Naive thymus-derived CD8-positive, alpha-beta T cell (primary cell): ENCODE measurements around the gene RBFOX2. TPM values are rescaled to one million over a fixed set of nuclear protein-coding genes. Genes with fewer than 3 reads are reported as not detected.
"Not testable (repeated sequence)": the region's sequence is repeated elsewhere in the genome, so short reads cannot be mapped to it uniquely, and the experiment has no call there.

Experiments
- ATAC-seq, 2 donors: fragments of 150-1000 bp; cut with Tn5 transposase in 1 of 2; sonication (Bioruptor Pico), chemical (Tn5 transposase) in 1 of 2; 1 replicate in 1 of 2; 2 replicates in 1 of 2; pipeline ENCODE4 v1.10.0; 2021; ENCODE audit warnings: mild to moderate bottlenecking in 2 of 2, moderate library complexity in 2 of 2
- POLR2A ChIA-PET: fragments of 350-600 bp; sonication (Branson Sonifier 250); formaldehyde crosslinking; loops from one replicate; lab custom pipeline; 2021; ENCODE audit warnings: antibody characterized with exemption; lab: Charles Lee
- DNase-seq, 10 donors: peaks; one replicate each; pipeline versions ENCODE4 v3.0.0 to v3.0.0-alpha.2; 2020 to 2022
- H3K27ac Mint-ChIP-seq, 10 donors: one replicate each; pipeline ENCODE4 v1.8.0; 2020 to 2022; ENCODE audit warnings: mild to moderate bottlenecking in 10 of 10, mixed read lengths in 10 of 10, moderate library complexity in 4 of 10, inconsistent platforms in 1 of 10
- H3K27me3 Mint-ChIP-seq, 5 donors: one replicate each; pipeline ENCODE4 v1.8.0; 2021 to 2022; ENCODE audit warnings: mixed read lengths in 5 of 5
- H3K36me3 Mint-ChIP-seq, 3 donors: one replicate each; pipeline ENCODE4 v1.8.0; 2020 to 2022; ENCODE audit warnings: mixed read lengths in 3 of 3, mild to moderate bottlenecking in 2 of 3, inconsistent platforms in 1 of 3
- H3K4me1 Mint-ChIP-seq, 4 donors: one replicate each; pipeline ENCODE4 v1.8.0; 2021 to 2022; ENCODE audit warnings: mixed read lengths in 4 of 4
- H3K4me3 Mint-ChIP-seq, 10 donors: one replicate each; pipeline ENCODE4 v1.8.0; 2020 to 2022; ENCODE audit warnings: mild to moderate bottlenecking in 10 of 10, mixed read lengths in 10 of 10, moderate library complexity in 6 of 10, inconsistent platforms in 1 of 10
- H3K9me3 Mint-ChIP-seq, 9 donors: one replicate each; pipeline ENCODE4 v1.8.0; 2020 to 2022; ENCODE audit warnings: mixed read lengths in 9 of 9, mild to moderate bottlenecking in 3 of 9, inconsistent platforms in 1 of 9, moderate library complexity in 1 of 9
- polyA plus RNA-seq, 3 donors: library from polyadenylated mRNA; unstranded; fragments of 300-500 nt; fragmentation: Illumina TruSeq; gene quantifications; one replicate each; pipeline ENCODE4 v1.2.3, GENCODE V29; 2021
- total RNA-seq, 8 experiments: library from RNA in 2 of 8; stranded (reverse) in 2 of 8; gene quantifications; one replicate each; pipeline ENCODE4 v1.2.3 and lab custom pipeline; 2021 to 2026

The RBFOX2 gene
- total and polyA plus RNA-seq, 5 experiments from 2014 or later = 0.15 to 1.7 (median 0.84) TPM; not detected in 1

- POLR2A ChIA-PET = no interaction called here
- Mint-ChIP-seq H3K4me3 (no peak overlapping the region), H3K27ac (no peak overlapping the region), H3K9me3 (no peaks in the 10 kb centered on the region), H3K27me3 (peaks cover 8 to 37% (median 31%) of the 10 kb centered on the region in 5 donors), H3K36me3 (no peaks in the 10 kb centered on the region), H3K4me1 (no peaks in the 10 kb centered on the region)
- DNase-seq (no peak), ATAC-seq (no peak)
These were observed 7.6 kb upstream of the RBFOX2 start for GRCh38 chr22:36036167-36036624.

DNA sequence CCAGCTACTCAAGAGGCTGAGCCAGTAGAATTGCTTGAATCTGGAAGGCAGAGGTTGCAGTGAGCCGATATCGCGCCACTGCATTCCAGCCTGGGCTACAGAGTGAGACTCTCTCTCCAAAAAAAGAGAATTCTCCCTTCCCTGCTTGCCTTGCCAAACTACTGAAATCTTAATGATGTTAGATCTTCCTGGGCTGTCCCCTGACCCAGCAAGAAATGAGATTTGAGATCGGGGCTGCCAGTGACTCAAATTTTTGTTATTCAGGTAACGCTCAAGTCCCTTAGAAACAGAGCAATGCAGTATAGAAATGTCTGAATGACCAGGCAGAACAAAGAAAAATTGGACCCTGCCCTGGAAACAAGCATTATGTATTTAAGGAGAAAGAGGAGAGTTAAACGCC, 4.0 kb upstream of the RBFOX2 start:
- Mint-ChIP-seq H3K27ac (no peak overlapping the region), H3K4me1 (peaks cover 7 to 15% (median 11%) of the 10 kb centered on the region in 4 donors), H3K4me3 (no peak overlapping the region), H3K9me3 (no peaks in the 10 kb centered on the region), H3K27me3 (peaks cover 4 to 25% (median 15%) of the 10 kb centered on the region in 5 donors), H3K36me3 (no peaks in the 10 kb centered on the region)
- DNase-seq (no peak), ATAC-seq (no peak)
- POLR2A ChIA-PET = no interaction called here

GRCh38 chr22:36029406-36029755, 757 bp upstream of the RBFOX2 start:
- ATAC-seq = no peak
- H3K27ac Mint-ChIP-seq = peak overlapping the region in 7 of 10 donors; percentile 25 to 89 (median 73)
- H3K9me3 Mint-ChIP-seq = no peaks in the 10 kb centered on the region
- H3K4me1 Mint-ChIP-seq = peaks cover 10 to 21% (median 20%) of the 10 kb centered on the region in 4 donors
- no peaks in the 10 kb centered on the region for H3K36me3 Mint-ChIP-seq
- DNase-seq = no peak
- POLR2A ChIA-PET = interaction anchor here (0.7 kb wide), 1 partner anchor 42 kb away, joined by 5 read pairs; no protein-coding TSS in a partner anchor
- peak overlapping the region; percentile 75 to 94 (median 86) for H3K4me3 Mint-ChIP-seq
- peaks cover 0 to 17% (median 0%) of the 10 kb centered on the region in 5 donors for H3K27me3 Mint-ChIP-seq

DNA sequence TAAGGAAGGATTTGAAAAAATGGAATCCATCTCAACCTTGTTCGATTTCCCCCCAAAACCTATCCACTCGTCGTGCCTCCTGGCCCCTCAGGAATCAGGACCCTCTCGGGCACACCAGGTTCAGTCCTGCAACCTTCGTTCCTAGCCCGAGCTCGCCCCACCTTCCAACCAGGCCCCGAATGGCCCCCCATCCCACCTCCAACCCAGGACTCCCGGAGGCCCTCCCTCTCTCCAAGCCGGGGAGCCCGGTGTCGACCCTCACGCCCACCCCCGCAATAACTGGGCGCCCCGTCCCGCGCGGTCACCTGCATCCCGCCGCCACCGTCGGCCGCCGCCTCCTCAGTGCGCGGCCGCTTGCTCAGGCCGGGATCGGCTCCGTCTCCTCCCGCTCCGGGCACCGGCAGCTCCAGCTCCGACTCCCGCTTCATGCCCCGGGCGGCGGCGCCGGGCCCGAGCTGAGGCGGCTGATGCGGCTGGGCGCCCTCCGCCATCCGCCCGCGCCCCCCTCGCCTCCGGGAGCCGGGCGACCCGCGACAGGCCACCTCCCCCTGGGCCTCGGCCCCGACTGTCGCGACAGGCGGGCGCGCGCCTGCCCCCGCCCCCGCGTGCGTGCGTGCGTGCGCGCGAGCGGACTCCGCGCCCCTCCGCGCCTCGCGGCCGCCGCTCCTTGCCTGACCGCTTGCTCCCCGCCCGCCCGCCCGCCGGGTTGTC, 534 bp downstream of the RBFOX2 start:
- Mint-ChIP-seq H3K4me3 (peak overlapping the region; percentile 75 to 95 (median 88)), H3K27me3 (peaks cover 0 to 16% (median 0%) of the 10 kb centered on the region in 5 donors), H3K27ac (peak overlapping the region in 8 of 10 donors; percentile 30 to 92 (median 80)), H3K4me1 (peaks cover 10 to 21% (median 20%) of the 10 kb centered on the region in 4 donors), H3K9me3 (no peaks in the 10 kb centered on the region), H3K36me3 (no peaks in the 10 kb centered on the region)
- ATAC-seq (peak; percentile 26 to 35), DNase-seq (peak in 3 of 10 donors; percentile 1 to 27 (median 18))
- POLR2A ChIA-PET = no interaction called here

- DNase-seq = peak in 3 of 10 donors; percentile 13 to 34 (median 33)
- Mint-ChIP-seq H3K4me1 (peaks cover 10 to 23% (median 21%) of the 10 kb centered on the region in 4 donors), H3K27me3 (peaks cover 0 to 13% (median 0%) of the 10 kb centered on the region in 5 donors), H3K27ac (peak overlapping the region in 9 of 10 donors; percentile 30 to 92 (median 79)), H3K36me3 (no peaks in the 10 kb centered on the region), H3K4me3 (peak overlapping the region; percentile 75 to 95 (median 88)), H3K9me3 (no peaks in the 10 kb centered on the region)
- peak; percentile 19 to 68 for ATAC-seq
- POLR2A ChIA-PET = no interaction called here
These were observed 1.1 kb downstream of the RBFOX2 start for GRCh38 chr22:36027579-36027934.

- Mint-ChIP-seq H3K4me1 (peaks cover 13 to 31% (median 27%) of the 10 kb centered on the region in 4 donors), H3K4me3 (peak overlapping the region in 6 of 10 donors; percentile 24 to 95 (median 88)), H3K36me3 (no peaks in the 10 kb centered on the region), H3K9me3 (no peaks in the 10 kb centered on the region), H3K27me3 (peaks cover 0 to 13% (median 0%) of the 10 kb centered on the region in 5 donors), H3K27ac (peak overlapping the region in 5 of 10 donors; percentile 9 to 64 (median 58))
- POLR2A ChIA-PET = no interaction called here
- ATAC-seq (no peak), DNase-seq (no peak)
These were observed 1.9 kb downstream of the RBFOX2 start for GRCh38 chr22:36026741-36027140.

- no peaks in the 10 kb centered on the region for H3K9me3 Mint-ChIP-seq
- DNase-seq (no peak), ATAC-seq (no peak)
- no peaks in the 10 kb centered on the region for H3K36me3 Mint-ChIP-seq
- H3K4me3 Mint-ChIP-seq = no peak overlapping the region
- H3K4me1 Mint-ChIP-seq = peaks cover 6 to 30% (median 17%) of the 10 kb centered on the region in 4 donors
- H3K27me3 Mint-ChIP-seq = peaks cover 0 to 19% (median 0%) of the 10 kb centered on the region in 5 donors
- POLR2A ChIA-PET = no interaction called here
- peak overlapping the region in 7 of 10 donors; percentile 22 to 81 (median 32) for H3K27ac Mint-ChIP-seq
These were observed 5.9 kb downstream of the RBFOX2 start for GRCh38 chr22:36022697-36023096.

GRCh38 chr22:36022162-36022561, 6.5 kb downstream of the RBFOX2 start:
- H3K27ac Mint-ChIP-seq = peak overlapping the region in 7 of 10 donors; percentile 15 to 81 (median 32)
- ATAC-seq (no peak), DNase-seq (no peak)
- no peak overlapping the region for H3K4me3 Mint-ChIP-seq
- peaks cover 3 to 29% (median 12%) of the 10 kb centered on the region in 4 donors for H3K4me1 Mint-ChIP-seq
- H3K9me3 Mint-ChIP-seq = no peaks in the 10 kb centered on the region
- peaks cover 0 to 18% (median 0%) of the 10 kb centered on the region in 5 donors for H3K27me3 Mint-ChIP-seq
- H3K36me3 Mint-ChIP-seq = no peaks in the 10 kb centered on the region
- POLR2A ChIA-PET = no interaction called here

GRCh38 chr22:36021606-36022153, 6.9 kb downstream of the RBFOX2 start:
- H3K9me3 Mint-ChIP-seq = no peaks in the 10 kb centered on the region
- POLR2A ChIA-PET = no interaction called here
- H3K36me3 Mint-ChIP-seq = no peaks in the 10 kb centered on the region
- H3K27ac Mint-ChIP-seq = peak overlapping the region in 6 of 10 donors; percentile 22 to 81 (median 38)
- H3K4me1 Mint-ChIP-seq = peaks cover 3 to 30% (median 11%) of the 10 kb centered on the region in 4 donors
- peaks cover 0 to 20% (median 0%) of the 10 kb centered on the region in 5 donors for H3K27me3 Mint-ChIP-seq
- DNase-seq = no peak
- no peak for ATAC-seq
- no peak overlapping the region for H3K4me3 Mint-ChIP-seq

- H3K27ac Mint-ChIP-seq, POLR2A ChIA-PET, H3K9me3 Mint-ChIP-seq, ATAC-seq, H3K4me3 Mint-ChIP-seq, DNase-seq, H3K36me3 Mint-ChIP-seq: not testable (repeated sequence)
- peaks cover 3 to 32% (median 10%) of the 10 kb centered on the region in 4 donors for H3K4me1 Mint-ChIP-seq
- peaks cover 0 to 25% (median 0%) of the 10 kb centered on the region in 5 donors for H3K27me3 Mint-ChIP-seq
These were observed 7.8 kb downstream of the RBFOX2 start for GRCh38 chr22:36020865-36021264.

DNA sequence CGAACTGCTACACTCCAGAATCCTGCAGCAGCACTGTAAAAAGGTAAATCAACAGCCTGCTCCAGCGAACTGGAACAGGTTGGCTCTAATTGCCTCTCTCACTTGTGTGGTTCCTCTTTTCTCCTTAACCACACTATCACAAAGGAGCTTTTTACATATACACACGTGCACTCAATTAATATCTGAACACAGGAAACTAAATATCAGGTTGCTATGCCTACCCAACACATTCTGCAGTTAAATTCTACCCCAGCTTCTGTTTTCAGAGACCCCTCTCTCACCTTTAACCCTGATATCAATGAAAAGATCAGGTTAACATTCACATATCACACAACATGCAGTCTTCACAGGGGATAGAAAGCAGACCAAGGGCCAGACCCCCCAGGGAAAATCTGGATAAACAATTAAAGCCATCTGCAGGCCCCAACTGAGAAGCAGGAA, 11.0 kb downstream of the RBFOX2 start:
- ATAC-seq = no peak
- Mint-ChIP-seq H3K9me3 (no peaks in the 10 kb centered on the region), H3K27me3 (peaks cover 0 to 33% (median 5%) of the 10 kb centered on the region in 5 donors), H3K36me3 (no peaks in the 10 kb centered on the region), H3K4me1 (peaks cover 3 to 31% (median 10%) of the 10 kb centered on the region in 4 donors), H3K4me3 (no peak overlapping the region), H3K27ac (peak overlapping the region in 1 of 10 donors; percentile 2)
- DNase-seq = no peak
- POLR2A ChIA-PET = no interaction called here

- H3K36me3 Mint-ChIP-seq = no peaks in the 10 kb centered on the region
- POLR2A ChIA-PET = no interaction called here
- peaks cover 0 to 21% (median 2%) of the 10 kb centered on the region in 4 donors for H3K4me1 Mint-ChIP-seq
- H3K27ac Mint-ChIP-seq = no peak overlapping the region
- no peaks in the 10 kb centered on the region for H3K9me3 Mint-ChIP-seq
- no peak overlapping the region for H3K4me3 Mint-ChIP-seq
- no peak for DNase-seq
- H3K27me3 Mint-ChIP-seq = peaks cover 0 to 38% (median 5%) of the 10 kb centered on the region in 5 donors
- no peak for ATAC-seq
These were observed 11.9 kb downstream of the RBFOX2 start for GRCh38 chr22:36016684-36017083.
